Measurements from ENCODE around the gene LKAAEAR1. TPM values are rescaled to one million over a fixed set of nuclear protein-coding genes. Genes with fewer than 3 reads are reported as not detected.

The LKAAEAR1 gene
- total and polyA plus RNA-seq, 2 of the 13 experiments (the other 11 are each of a cell fraction or from before 2014, with no cell fraction given), result not detected

GRCh38 chr20:64040231-64041039 lies 43.8 kb downstream of the LKAAEAR1 start (continued):
- peak; percentile 36; the same call in 1 of the 2 replicates for TF ChIP-seq IRF1 (CRISPR knock-in tag; IDR thresholded peaks at IDR 0.05; ENCODE audit: low read depth)
- no peak for TF ChIP-seq FOXK2 (IDR thresholded peaks at IDR 0.05)
- TF ChIP-seq EZH2 (conservative IDR thresholded peaks at IDR 0.05; ENCODE audit: low read depth, low read length), result no peak
- peak; percentile 52 for TF ChIP-seq XRCC5 (optimal IDR thresholded peaks at IDR 0.05; ENCODE audit: low read length)

GRCh38 chr20:64039293-64040160 lies 44.7 kb downstream of the LKAAEAR1 start:
- ChIA-PET CTCF (ENCODE audit: low intra/inter-chr PET ratio, low total read pairs) (no interaction called here), POLR2A (interaction anchor here (1.0 to 10.1 kb wide), 5 partner anchors 14 to 66 kb away, joined by 3 to 252 read pairs (median 39); partner anchors contain the start of genes PRPF6, SAMD10, SOX18 and TCEA2)
- Histone ChIP-seq H3K9ac (ENCODE audit: insufficient read depth, low read depth, low read length) (peak overlapping the region; percentile 86), H2AFZ (ENCODE audit: low read length) (no peak overlapping the region), H3K4me1 (ENCODE audit: insufficient read depth, low read length) (peaks cover 76% of the 10 kb centered on the region), H4K20me1 (ENCODE audit: insufficient read depth, low read length) (no peaks in the 10 kb centered on the region), H3K4me2 (ENCODE audit: low read depth, low read length) (peak overlapping the region; percentile 94), H3K27me3 (ENCODE audit: control insufficient read depth in 1 of 2, insufficient read depth in 2 of 2, low read length in 2 of 2) (no peaks in the 10 kb centered on the region), H3K36me3 (replicated peaks in 1 of 2; ENCODE audit: control insufficient read depth in 1 of 2, insufficient read depth in 2 of 2, low read length in 2 of 2) (peaks cover 2 to 7% of the 10 kb centered on the region in 2 experiments; a peak in 3 of 5 replicates), H3K27ac (ENCODE audit: extremely low read length, insufficient read depth, low read length) (peak overlapping the region; percentile 45), H3K79me2 (ENCODE audit: insufficient read depth, low read length) (peaks cover 18% of the 10 kb centered on the region), H3K9me3 (ENCODE audit: low read length) (no peaks in the 10 kb centered on the region), H3K4me3 (replicated peaks in 1 of 3; ENCODE audit: insufficient read depth in 1 of 3, low read depth in 2 of 3, low read length in 3 of 3) (0 out of 6 replicates have a peak overlapping the region, but pooled peaks of 1 of the 3 experiments have one; percentile 89)
- WGBS (ENCODE audit: low lambda C conversion rate), result 66% methylated on average over 13 of the region's 17 CpGs
- no peak for DNase-seq (ENCODE audit: low spot score)
- no peak for FAIRE-seq
- TSS peak; percentile 27 for BruUV-seq (replicated peaks)
- in situ Hi-C loops (cut with HindIII; ENCODE audit: extremely low pct_ligation_motif_present, low pct_unique_long_range_greater_than_20kb), result no loop called here
- ATAC-seq, result 0 out of 3 replicates have a peak, but pooled peaks have one; percentile 0
- intact Hi-C loops (cut with micrococcal nuclease; ENCODE audit: unreplicated experiment), result no loop called here
- 0 out of 2 replicates have a peak, but pooled peaks have one; percentile 9 for TF ChIP-seq CSRNP1 (CRISPR knock-in tag; IDR thresholded peaks at IDR 0.05)
- TF ChIP-seq, protein P1, sequence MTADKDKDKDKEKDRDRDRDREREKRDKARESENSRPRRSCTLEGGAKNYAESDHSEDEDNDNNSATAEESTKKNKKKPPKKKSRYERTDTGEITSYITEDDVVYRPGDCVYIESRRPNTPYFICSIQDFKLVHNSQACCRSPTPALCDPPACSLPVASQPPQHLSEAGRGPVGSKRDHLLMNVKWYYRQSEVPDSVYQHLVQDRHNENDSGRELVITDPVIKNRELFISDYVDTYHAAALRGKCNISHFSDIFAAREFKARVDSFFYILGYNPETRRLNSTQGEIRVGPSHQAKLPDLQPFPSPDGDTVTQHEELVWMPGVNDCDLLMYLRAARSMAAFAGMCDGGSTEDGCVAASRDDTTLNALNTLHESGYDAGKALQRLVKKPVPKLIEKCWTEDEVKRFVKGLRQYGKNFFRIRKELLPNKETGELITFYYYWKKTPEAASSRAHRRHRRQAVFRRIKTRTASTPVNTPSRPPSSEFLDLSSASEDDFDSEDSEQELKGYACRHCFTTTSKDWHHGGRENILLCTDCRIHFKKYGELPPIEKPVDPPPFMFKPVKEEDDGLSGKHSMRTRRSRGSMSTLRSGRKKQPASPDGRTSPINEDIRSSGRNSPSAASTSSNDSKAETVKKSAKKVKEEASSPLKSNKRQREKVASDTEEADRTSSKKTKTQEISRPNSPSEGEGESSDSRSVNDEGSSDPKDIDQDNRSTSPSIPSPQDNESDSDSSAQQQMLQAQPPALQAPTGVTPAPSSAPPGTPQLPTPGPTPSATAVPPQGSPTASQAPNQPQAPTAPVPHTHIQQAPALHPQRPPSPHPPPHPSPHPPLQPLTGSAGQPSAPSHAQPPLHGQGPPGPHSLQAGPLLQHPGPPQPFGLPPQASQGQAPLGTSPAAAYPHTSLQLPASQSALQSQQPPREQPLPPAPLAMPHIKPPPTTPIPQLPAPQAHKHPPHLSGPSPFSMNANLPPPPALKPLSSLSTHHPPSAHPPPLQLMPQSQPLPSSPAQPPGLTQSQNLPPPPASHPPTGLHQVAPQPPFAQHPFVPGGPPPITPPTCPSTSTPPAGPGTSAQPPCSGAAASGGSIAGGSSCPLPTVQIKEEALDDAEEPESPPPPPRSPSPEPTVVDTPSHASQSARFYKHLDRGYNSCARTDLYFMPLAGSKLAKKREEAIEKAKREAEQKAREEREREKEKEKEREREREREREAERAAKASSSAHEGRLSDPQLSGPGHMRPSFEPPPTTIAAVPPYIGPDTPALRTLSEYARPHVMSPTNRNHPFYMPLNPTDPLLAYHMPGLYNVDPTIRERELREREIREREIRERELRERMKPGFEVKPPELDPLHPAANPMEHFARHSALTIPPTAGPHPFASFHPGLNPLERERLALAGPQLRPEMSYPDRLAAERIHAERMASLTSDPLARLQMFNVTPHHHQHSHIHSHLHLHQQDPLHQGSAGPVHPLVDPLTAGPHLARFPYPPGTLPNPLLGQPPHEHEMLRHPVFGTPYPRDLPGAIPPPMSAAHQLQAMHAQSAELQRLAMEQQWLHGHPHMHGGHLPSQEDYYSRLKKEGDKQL (CRISPR knock-in tag; IDR thresholded peaks at IDR 0.05; ENCODE audit: low read depth), result no peak
- no peak; the same call in 1 of the 2 replicates for TF ChIP-seq ZNF501 (CRISPR knock-in tag; IDR thresholded peaks at IDR 0.05)
- no peak for TF ChIP-seq DR1 (CRISPR knock-in tag; IDR thresholded peaks at IDR 0.05)
- no peak for TF ChIP-seq JARID2 (CRISPR knock-in tag; IDR thresholded peaks at IDR 0.05; ENCODE audit: insufficient replicate concordance)
- peak; percentile 6; the same call in 1 of the 2 replicates for TF ChIP-seq ZC3H13 (CRISPR knock-in tag; IDR thresholded peaks at IDR 0.05)

Measured in HepG2 (cell line).